Mesodermal cell (in vitro differentiated cells): ENCODE measurements around the gene PXT1.
"Not testable (repeated sequence)": the region's sequence is repeated elsewhere in the genome, so short reads cannot be mapped to it uniquely, and the experiment has no call there.

Experiments
- H3K27ac ChIP-seq: 2 replicates; pipeline ENCODE4 v1.7.0; 2013; ENCODE audit warnings: mild to moderate bottlenecking, low read depth, low read length, moderate library complexity; ENCODE audit not compliant: severe bottlenecking
- H3K36me3 ChIP-seq: 2 replicates; pipeline ENCODE4 v1.7.1; 2013; ENCODE audit warnings: mild to moderate bottlenecking, low read length, moderate library complexity; ENCODE audit not compliant: control insufficient read depth, insufficient read depth
- H3K4me1 ChIP-seq: one replicate; pipeline ENCODE4 v1.7.1; 2013; ENCODE audit warnings: mild to moderate bottlenecking, low read length; ENCODE audit not compliant: insufficient read depth, control insufficient read depth, poor library complexity, severe bottlenecking
- H3K4me3 ChIP-seq: 2 replicates; pipeline ENCODE4 v1.7.0; 2013; ENCODE audit warnings: low read length, control low read depth, mild to moderate bottlenecking; ENCODE audit not compliant: insufficient read depth, poor library complexity, severe bottlenecking; ENCODE audit errors: extremely low read depth
- H3K9me3 ChIP-seq: 2 replicates; pipeline ENCODE4 v1.7.1; 2013; ENCODE audit warnings: mild to moderate bottlenecking, low read length, moderate library complexity; ENCODE audit not compliant: control insufficient read depth
- WGBS, 2 experiments: methylation state at CpG; one replicate each; pipeline ENCODE4 v1.1.5; 2013; ENCODE audit warnings: missing lambda C conversion rate in 2 of 2; ENCODE audit not compliant: insufficient coverage in 2 of 2; 5-methylcytosine and 5-hydroxymethylcytosine counted together

Gene PXT1

GRCh38 chr6:36469946-36470345 is 27.3 kb upstream of the PXT1 start:
- Histone ChIP-seq H3K4me1 (no peaks in the 10 kb centered on the region), H3K4me3 (no peak overlapping the region), H3K27ac (no peak overlapping the region), H3K36me3 (peaks cover 62% of the 10 kb centered on the region), H3K9me3 (no peaks in the 10 kb centered on the region)
- WGBS, 2 experiments = 93 to 98% methylated on average over 3 of the region's 3 CpGs

GRCh38 chr6:36469148-36469661 is 26.6 kb upstream of the PXT1 start:
- H3K36me3 ChIP-seq = peaks cover 54% of the 10 kb centered on the region
- no peak overlapping the region for H3K27ac ChIP-seq
- 75 to 89% methylated on average over 4 to 6 of the region's 6 CpGs for WGBS, 2 experiments
- H3K4me1 ChIP-seq = no peaks in the 10 kb centered on the region
- H3K4me3 ChIP-seq = no peak overlapping the region
- H3K9me3 ChIP-seq = no peaks in the 10 kb centered on the region

DNA sequence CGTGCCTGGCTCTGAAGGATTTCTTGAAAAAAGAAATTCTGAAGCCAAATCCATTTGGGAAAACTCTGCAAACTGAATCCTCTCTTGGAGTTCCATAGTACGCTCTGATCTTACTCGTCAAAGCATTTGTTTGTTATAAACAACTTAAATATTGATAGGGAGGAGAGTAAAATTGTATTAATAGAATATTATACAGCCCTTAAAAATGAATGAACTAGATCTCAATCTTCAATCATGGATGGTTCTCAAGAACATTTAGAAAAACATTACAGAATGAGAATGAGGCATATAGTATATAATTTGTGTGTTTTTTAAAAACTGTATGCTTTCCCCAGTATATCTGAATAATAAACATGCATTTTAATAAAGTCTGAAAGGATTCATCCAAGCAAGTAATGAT is 25.0 kb upstream of the PXT1 start:
- Histone ChIP-seq H3K27ac (no peak overlapping the region), H3K36me3 (peaks cover 39% of the 10 kb centered on the region), H3K9me3 (no peaks in the 10 kb centered on the region), H3K4me3 (no peak overlapping the region), H3K4me1 (no peaks in the 10 kb centered on the region)
- 100% methylated on average over 1 of the region's 3 CpGs for WGBS, 2 experiments

GRCh38 chr6:36464233-36464632 is 21.6 kb upstream of the PXT1 start:
- no peak overlapping the region for H3K4me3 ChIP-seq
- H3K9me3 ChIP-seq = no peaks in the 10 kb centered on the region
- no peak overlapping the region for H3K27ac ChIP-seq
- no CpG with 5 or more reads among the region's 1 CpG for WGBS, 2 experiments
- no peaks in the 10 kb centered on the region for H3K4me1 ChIP-seq
- peaks cover 11% of the 10 kb centered on the region for H3K36me3 ChIP-seq

DNA sequence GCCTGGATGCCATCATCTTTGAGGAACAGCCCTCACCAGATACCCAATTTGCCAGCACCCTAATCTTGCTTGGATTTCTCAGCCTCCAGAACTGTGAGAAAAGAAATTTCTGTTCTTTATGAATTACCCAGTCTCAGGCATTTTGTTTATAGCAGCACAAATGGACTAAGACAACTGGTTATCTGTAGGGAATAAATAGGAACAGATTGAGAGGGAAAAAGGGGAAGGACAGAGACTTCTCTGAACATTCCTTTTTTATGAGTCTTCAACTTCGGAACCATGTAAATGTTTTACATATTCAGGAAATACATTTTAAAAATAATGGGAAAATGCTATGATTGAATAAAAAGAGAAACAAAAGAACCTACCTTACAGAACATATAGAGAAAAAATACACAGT is 21.0 kb upstream of the PXT1 start:
- WGBS, 2 experiments = no CpG with 5 or more reads among the region's 1 CpG
- H3K36me3 ChIP-seq = peaks cover 11% of the 10 kb centered on the region
- no peak overlapping the region for H3K4me3 ChIP-seq
- H3K9me3 ChIP-seq = no peaks in the 10 kb centered on the region
- no peaks in the 10 kb centered on the region for H3K4me1 ChIP-seq
- H3K27ac ChIP-seq = no peak overlapping the region

GRCh38 chr6:36461646-36462045 is 19.0 kb upstream of the PXT1 start:
- WGBS, 2 experiments = 86% methylated on average over 2 of the region's 3 CpGs; no CpG with 5 or more reads in 1 of the 2 experiments
- Histone ChIP-seq H3K4me1 (no peaks in the 10 kb centered on the region), H3K27ac (peak overlapping the region; percentile 18), H3K9me3 (no peaks in the 10 kb centered on the region), H3K36me3 (peaks cover 13% of the 10 kb centered on the region), H3K4me3 (no peak overlapping the region)

GRCh38 chr6:36460916-36461315 is 18.3 kb upstream of the PXT1 start:
- no peak overlapping the region for H3K4me3 ChIP-seq
- peaks cover 17% of the 10 kb centered on the region for H3K36me3 ChIP-seq
- no peaks in the 10 kb centered on the region for H3K4me1 ChIP-seq
- no peaks in the 10 kb centered on the region for H3K9me3 ChIP-seq
- H3K27ac ChIP-seq = no peak overlapping the region

DNA sequence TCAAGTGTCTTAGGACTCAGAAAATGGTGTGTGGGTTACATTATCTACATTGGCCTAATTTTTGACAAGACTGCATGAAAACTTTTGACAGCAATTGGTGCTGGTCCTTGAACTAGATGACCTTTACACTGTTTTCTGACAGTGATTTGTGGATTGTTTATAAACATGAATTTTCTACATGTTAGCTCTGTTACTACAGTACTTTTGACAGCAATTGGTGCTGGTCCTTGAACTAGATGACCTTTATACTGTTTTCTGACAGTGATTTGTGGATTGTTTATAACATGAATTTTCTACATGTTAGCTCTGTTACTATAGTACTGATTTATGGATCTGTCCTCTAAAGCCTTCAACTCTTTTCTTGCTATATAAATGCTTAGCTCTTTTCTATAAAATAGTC is 16.8 kb upstream of the PXT1 start:
- no peak overlapping the region for H3K27ac ChIP-seq
- no peaks in the 10 kb centered on the region for H3K9me3 ChIP-seq
- H3K4me3 ChIP-seq = no peak overlapping the region
- peaks cover 26% of the 10 kb centered on the region for H3K36me3 ChIP-seq
- no peaks in the 10 kb centered on the region for H3K4me1 ChIP-seq

- no peaks in the 10 kb centered on the region for H3K9me3 ChIP-seq
- WGBS, 2 experiments = 93 to 100% methylated on average over 2 of the region's 3 CpGs
- H3K4me3 ChIP-seq = no peak overlapping the region
- H3K36me3 ChIP-seq = peaks cover 47% of the 10 kb centered on the region
- no peaks in the 10 kb centered on the region for H3K4me1 ChIP-seq
- H3K27ac ChIP-seq = no peak overlapping the region
These were observed 12.9 kb upstream of the PXT1 start for GRCh38 chr6:36455486-36456027.

- not testable (repeated sequence) for H3K4me1 ChIP-seq, H3K27ac ChIP-seq, H3K9me3 ChIP-seq, H3K4me3 ChIP-seq
- 87 to 90% methylated on average over 4 to 6 of the region's 8 CpGs for WGBS, 2 experiments
- peaks cover 60% of the 10 kb centered on the region for H3K36me3 ChIP-seq
These were observed 10.2 kb upstream of the PXT1 start for GRCh38 chr6:36452897-36453296.

GRCh38 chr6:36449173-36449572 is 6.5 kb upstream of the PXT1 start:
- H3K4me3 ChIP-seq, H3K4me1 ChIP-seq, H3K9me3 ChIP-seq, H3K27ac ChIP-seq: not testable (repeated sequence)
- WGBS, 2 experiments = 96 to 97% methylated on average over 7 to 10 of the region's 10 CpGs
- H3K36me3 ChIP-seq = peaks cover 48% of the 10 kb centered on the region
